NT2/D1 (cell line): Measurements from ENCODE around the gene ITPR2.

Source experiments
- YY1 ChIP-seq: IDR thresholded peaks from 2 replicates; pipeline ENCODE4 v1.6.1; 2011; ENCODE audit not compliant: insufficient read length, insufficient read depth
- ZNF274 ChIP-seq: IDR thresholded peaks from 2 replicates; pipeline ENCODE4 v1.6.1; 2011; ENCODE audit warnings: mild to moderate bottlenecking, low read depth, low read length

GRCh38 chr12:26800858-26801257 is 32.1 kb downstream of the ITPR2 start:
- TF ChIP-seq YY1 (no peak), ZNF274 (no peak)
